WERI-Rb-1 (cell line): ENCODE data around the gene CLPTM1L.

ENCODE experiments used
- DNase-seq: peaks from one replicate; pipeline ENCODE4 v3.0.0-alpha.2; 2020
- H3K27ac ChIP-seq: fragments of 250-450 bp; sonication (Bioruptor Pico); 2 replicates; pipeline ENCODE4 v1.5.1; 2020; ENCODE audit warnings: mild to moderate bottlenecking, moderate library complexity
- H3K27me3 ChIP-seq: fragments of 250-450 bp; sonication (Bioruptor Pico); 2 replicates; pipeline ENCODE4 v1.5.1; 2021; ENCODE audit warnings: mild to moderate bottlenecking, low read depth, moderate library complexity; ENCODE audit not compliant: insufficient read depth, severe bottlenecking
- H3K36me3 ChIP-seq: fragments of 250-450 bp; sonication (Bioruptor Pico); 2 replicates; pipeline ENCODE4 v1.5.1; 2020; ENCODE audit warnings: mild to moderate bottlenecking, moderate library complexity
- H3K4me3 ChIP-seq: 2 replicates; pipeline ENCODE4 v1.5.1; 2011; ENCODE audit warnings: low read depth, mild to moderate bottlenecking, control low read depth, low read length
- H3K9me3 ChIP-seq: fragments of 250-450 bp; sonication (Bioruptor Pico); 2 replicates; pipeline ENCODE4 v1.5.1; 2021; ENCODE audit warnings: mild to moderate bottlenecking, moderate library complexity; ENCODE audit not compliant: severe bottlenecking
- TF ChIP-seq, protein P1 (sequence below): IDR thresholded peaks from 2 replicates; pipeline ENCODE4 v1.5.1; 2011; ENCODE audit warnings: low read depth, mild to moderate bottlenecking, control low read depth, inconsistent platforms, low read length

CLPTM1L gene

DNA sequence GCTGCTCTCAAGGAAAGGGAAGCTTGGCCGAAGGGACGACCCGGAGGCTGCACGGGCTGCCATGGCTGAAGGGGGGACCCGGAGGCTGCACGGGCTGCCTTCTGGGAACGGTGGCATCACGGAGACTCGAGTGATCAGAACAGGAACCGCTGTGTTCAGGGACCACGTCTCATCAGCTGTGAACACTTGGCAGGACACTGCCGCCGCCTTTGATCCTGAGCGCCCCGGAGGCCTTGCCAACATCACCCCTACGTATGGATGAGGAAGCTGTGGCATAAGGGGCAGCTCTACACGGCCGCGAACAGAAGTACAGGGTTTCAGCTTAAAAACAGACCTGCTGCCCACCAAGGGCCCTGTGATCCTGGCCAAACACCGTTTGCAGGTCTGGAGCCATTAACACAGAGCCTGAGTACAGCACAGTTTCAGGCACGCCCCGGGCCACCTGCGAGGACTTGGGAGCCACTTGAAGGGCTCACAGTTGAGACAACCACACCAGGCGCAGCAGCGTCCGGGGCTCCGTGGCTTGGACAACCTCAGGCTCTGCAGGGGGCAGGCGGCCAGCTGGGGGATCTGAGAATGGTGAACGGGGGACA lies 26.1 kb downstream of the CLPTM1L start:
- Histone ChIP-seq H3K27me3 (no peaks in the 10 kb centered on the region), H3K9me3 (no peaks in the 10 kb centered on the region), H3K4me3 (no peak overlapping the region), H3K36me3 (peaks cover 69% of the 10 kb centered on the region), H3K27ac (no peak overlapping the region)
- DNase-seq, result peak; percentile 8
- TF ChIP-seq, protein P1, sequence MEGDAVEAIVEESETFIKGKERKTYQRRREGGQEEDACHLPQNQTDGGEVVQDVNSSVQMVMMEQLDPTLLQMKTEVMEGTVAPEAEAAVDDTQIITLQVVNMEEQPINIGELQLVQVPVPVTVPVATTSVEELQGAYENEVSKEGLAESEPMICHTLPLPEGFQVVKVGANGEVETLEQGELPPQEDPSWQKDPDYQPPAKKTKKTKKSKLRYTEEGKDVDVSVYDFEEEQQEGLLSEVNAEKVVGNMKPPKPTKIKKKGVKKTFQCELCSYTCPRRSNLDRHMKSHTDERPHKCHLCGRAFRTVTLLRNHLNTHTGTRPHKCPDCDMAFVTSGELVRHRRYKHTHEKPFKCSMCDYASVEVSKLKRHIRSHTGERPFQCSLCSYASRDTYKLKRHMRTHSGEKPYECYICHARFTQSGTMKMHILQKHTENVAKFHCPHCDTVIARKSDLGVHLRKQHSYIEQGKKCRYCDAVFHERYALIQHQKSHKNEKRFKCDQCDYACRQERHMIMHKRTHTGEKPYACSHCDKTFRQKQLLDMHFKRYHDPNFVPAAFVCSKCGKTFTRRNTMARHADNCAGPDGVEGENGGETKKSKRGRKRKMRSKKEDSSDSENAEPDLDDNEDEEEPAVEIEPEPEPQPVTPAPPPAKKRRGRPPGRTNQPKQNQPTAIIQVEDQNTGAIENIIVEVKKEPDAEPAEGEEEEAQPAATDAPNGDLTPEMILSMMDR, result no peak

DNA sequence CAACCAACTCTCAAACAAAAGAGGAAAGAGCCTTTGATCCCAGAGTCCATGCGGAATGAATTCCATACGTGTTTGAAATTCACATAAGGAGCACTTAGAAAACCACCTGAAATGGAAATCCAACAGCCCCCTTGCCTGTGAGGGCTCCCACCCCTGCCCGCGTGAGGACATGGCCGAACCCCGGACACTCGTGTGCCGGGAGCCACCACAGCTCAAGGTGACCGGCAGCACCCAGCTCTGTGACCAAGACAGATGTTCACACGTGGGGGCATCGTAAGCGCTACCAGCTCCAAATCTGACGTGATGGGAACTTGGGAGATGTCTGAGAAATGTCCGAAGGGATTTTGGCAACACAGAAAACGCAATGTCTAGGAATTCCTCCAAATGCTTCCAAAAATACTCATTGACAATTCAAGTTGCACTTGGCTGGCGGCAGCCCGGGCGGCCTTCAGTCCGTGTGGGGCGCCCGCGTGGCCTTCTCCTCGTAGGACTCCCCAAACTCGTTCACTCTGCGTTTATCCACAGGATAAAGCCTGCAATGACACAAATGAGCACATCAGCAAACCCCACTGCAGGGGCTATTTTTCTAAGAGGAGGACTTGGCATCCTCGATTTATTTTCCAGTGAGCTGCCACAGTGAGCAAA lies 26.9 kb downstream of the CLPTM1L start:
- TF ChIP-seq, protein P1, result no peak
- Histone ChIP-seq H3K27me3 (no peaks in the 10 kb centered on the region), H3K4me3 (no peak overlapping the region), H3K27ac (peak overlapping the region; percentile 19; the same call in 1 of the 2 replicates), H3K36me3 (peaks cover 65% of the 10 kb centered on the region), H3K9me3 (no peaks in the 10 kb centered on the region)
- peak; percentile 6 for DNase-seq

DNA sequence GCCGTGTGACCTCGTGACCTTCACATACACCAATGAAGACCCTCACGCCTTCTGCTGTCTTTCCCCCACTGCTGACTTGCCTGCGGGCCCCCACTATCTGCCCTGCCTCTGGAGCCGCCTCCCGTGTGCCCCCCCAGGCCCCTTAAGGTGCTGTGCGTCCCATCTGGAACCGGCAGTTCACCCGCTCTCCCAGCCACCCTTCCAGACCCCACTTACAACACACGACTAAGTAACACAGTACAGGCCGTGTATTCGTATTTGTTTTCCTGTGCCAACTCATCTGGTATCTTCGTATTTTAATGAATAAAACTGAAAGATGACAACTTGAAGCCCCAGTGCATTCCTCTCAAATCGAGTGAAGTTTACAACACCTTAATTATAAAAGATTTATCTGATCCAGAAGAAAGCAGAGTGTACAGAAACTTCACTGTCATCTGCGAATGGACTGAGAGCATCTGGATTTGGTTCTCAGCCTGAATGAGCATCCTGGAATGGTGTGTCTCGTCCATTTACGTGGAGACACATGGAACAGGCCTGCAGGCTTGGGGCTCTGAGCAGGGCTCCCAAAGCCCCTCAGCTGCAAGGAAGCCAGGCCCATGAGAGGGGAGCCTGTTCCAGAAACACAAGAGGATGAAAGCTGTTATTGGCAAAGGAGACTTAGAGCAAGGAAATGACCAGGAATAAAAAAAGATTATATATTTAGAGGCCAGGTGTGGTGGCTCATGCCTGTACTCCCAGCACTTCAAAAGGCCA lies 28.1 kb downstream of the CLPTM1L start:
- H3K27ac ChIP-seq, result peak overlapping the region; percentile 16
- H3K9me3 ChIP-seq, result no peaks in the 10 kb centered on the region
- peaks cover 53% of the 10 kb centered on the region for H3K36me3 ChIP-seq
- DNase-seq, result peak; percentile 6
- no peak overlapping the region for H3K4me3 ChIP-seq
- no peaks in the 10 kb centered on the region for H3K27me3 ChIP-seq
- TF ChIP-seq, protein P1, result no peak

DNA sequence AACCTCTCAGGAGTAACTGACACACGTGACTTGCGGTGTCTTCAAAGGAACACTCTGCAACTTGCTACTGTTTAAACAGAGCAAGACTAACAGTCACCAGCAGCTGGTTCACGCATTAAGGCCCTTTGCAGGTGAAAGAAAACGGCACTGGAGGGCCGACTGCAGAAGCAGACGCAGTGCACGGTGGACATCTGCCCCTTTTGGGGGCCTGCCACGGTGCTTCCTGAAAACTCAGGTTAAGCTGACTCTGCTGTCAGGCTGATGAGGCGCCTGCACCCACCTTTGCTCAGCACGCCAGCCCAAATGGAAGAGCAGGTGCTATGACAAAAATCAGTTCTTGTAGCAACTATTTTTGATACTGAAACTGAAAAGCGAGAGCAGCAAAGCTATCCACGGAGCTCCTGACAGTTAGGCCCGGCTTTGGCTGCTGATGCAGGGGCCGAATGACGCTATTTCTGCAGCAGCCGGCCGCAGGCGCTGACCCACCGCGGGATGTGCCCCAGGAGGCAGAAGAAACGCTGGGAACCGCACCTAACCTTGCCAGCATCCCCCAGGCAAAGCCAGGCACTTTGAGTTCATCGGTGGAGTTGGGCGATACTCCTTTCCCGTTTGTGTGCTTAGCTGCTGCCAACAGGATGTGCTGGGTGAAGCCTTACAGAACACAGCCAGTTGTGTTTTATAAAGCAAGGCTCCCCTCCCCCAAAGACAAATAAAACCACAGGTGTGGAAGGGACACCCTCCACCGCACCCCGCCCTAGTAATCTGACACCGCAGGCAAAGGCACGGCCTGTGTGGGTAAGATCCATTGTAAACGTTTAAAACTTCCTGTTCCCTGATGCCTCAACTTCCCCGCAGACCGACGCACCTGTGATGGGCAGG lies 29.0 kb downstream of the CLPTM1L start:
- Histone ChIP-seq H3K27ac (peak overlapping the region; percentile 16), H3K9me3 (no peaks in the 10 kb centered on the region), H3K36me3 (peaks cover 45% of the 10 kb centered on the region), H3K4me3 (no peak overlapping the region), H3K27me3 (no peaks in the 10 kb centered on the region)
- DNase-seq, result peak; percentile 48
- TF ChIP-seq, protein P1, result no peak

DNA sequence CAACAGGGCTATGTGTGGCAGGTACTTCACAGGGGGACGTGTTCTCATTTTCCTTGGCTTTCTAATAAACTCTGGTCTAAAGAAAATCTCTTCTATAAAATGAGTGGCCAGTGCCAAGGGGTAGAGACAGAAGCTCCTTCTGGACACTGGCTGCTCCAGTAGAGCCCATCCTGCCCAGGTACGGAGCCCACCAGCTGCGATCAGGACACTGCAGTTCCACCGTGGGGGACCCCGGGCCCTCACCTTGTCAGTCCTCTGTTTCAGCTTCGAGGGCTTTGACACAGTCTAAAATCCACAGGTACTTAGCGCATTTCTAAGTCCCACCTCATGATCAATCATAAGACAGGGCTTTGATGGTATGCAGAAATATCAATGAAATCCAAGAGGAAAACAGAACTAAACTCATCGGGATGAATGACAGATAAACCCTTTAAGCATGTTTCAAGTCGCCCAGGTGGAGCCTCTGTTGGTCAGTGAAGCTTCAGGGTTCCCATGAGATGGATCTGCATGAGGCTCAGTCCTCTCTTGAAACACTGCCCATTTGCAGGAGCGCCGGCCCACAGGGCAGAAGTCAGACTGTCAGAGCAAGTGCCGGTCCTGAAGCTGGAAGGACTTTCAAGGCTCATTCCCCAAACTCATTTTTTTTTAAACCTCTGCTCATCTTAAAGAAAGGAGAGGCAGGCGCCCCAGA lies 29.7 kb downstream of the CLPTM1L start:
- H3K27ac ChIP-seq, result no peak overlapping the region
- peaks cover 1% of the 10 kb centered on the region for H3K9me3 ChIP-seq
- H3K27me3 ChIP-seq, result no peaks in the 10 kb centered on the region
- TF ChIP-seq, protein P1, result no peak
- H3K36me3 ChIP-seq, result peaks cover 37% of the 10 kb centered on the region
- no peak overlapping the region for H3K4me3 ChIP-seq
- DNase-seq, result peak; percentile 6
